ENCODE measurements around the gene SNX8.
A peak's percentile ranks its signal among the peaks of the same experiment; 100 is the strongest.
"Not testable (repeated sequence)": the region's sequence is repeated elsewhere in the genome, so short reads cannot be mapped to it uniquely, and the experiment has no call there.

Gene SNX8, protein sequence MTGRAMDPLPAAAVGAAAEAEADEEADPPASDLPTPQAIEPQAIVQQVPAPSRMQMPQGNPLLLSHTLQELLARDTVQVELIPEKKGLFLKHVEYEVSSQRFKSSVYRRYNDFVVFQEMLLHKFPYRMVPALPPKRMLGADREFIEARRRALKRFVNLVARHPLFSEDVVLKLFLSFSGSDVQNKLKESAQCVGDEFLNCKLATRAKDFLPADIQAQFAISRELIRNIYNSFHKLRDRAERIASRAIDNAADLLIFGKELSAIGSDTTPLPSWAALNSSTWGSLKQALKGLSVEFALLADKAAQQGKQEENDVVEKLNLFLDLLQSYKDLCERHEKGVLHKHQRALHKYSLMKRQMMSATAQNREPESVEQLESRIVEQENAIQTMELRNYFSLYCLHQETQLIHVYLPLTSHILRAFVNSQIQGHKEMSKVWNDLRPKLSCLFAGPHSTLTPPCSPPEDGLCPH

DNA sequence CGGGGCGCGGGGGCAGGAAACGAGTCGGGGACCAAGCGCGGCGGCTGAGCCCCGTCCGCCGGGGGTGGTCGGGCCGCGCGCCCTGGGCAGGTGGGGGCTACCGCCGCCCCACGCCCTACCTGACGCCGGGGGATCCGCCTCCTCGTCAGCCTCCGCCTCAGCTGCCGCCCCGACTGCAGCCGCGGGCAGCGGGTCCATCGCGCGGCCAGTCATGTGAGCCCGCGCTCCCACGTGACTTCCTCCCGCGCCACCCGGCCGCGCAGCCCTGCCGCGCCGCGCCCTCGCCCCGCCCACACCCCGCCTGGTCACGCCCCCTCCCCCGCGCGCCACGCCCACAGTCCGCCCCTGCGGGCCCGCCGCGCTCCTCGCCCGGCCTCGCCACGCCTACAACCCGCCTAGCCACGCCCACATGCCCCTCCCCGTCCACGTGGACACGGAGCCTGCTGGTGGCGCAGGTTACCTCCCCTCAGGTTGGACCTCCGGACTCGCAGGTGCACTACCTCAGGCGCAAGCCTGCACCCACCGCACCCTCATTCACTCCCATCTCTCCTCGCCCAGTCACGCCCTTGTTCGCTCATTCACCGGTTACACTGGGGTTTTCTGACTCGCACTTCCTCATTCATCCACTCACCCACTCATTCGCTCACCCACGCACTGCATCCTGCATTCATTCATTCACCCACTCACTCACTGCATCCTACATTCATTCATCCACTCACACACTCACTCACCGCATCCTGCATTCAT lies at the start of gene SNX8:
SNX8 (minus strand) TSS at position 233 of the 747 bp plus-strand sequence; CDS start at position 213, 20 bp downstream.
- peak; percentile 79 for DNase-seq

DNA sequence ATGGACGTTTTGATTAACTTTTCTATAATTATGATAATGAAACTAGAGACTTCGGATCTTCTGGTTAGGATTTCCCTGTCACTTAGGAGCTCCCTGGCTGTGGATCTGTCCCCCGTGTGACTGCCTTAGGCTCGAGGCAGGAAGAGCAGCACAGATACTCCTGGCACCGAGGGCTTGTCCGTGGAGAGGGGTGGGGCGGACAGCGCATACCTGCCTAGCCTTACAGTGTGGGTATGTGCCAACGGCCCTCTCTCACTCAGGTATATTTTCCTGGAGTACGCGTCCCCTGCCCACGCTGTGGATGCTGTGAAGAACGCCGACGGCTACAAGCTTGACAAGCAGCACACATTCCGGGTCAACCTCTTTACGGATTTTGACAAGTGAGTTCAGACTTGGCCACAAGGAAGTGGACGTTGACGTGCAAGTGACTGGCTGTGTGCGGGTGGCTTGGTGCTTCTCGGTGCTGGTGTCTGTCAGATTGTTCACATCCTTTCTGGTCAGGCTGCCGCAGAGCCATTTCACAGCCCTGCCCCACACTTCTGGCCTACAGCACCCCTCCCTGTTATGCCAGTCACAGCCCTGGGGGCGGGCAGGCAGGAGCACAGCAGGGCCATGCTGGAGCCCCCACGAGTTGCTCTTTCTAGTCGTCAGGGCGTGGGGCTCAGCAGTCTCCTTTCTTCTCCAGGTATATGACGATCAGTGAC lies 48.3 kb upstream of the SNX8 start:
- no peak for DNase-seq

DNA sequence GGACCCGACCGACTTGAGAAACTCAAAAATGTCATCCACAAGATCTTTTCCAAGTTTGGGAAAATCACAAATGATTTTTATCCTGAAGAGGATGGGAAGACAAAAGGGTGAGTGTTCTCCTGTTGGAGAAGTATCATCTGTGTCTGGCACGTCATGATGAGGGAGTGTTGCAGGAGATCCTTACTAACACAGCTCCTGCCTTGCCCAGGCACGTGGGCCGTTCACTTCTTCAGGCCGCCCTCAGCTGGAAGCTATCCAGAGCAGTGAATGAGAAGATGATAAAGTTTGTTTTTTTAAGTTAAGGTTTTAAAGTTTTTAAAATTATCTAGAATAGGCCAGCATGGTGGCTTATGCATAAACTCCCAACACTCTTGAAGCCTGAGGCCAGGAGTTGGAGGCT lies 46.6 kb upstream of the SNX8 start:
- DNase-seq: no peak

DNA sequence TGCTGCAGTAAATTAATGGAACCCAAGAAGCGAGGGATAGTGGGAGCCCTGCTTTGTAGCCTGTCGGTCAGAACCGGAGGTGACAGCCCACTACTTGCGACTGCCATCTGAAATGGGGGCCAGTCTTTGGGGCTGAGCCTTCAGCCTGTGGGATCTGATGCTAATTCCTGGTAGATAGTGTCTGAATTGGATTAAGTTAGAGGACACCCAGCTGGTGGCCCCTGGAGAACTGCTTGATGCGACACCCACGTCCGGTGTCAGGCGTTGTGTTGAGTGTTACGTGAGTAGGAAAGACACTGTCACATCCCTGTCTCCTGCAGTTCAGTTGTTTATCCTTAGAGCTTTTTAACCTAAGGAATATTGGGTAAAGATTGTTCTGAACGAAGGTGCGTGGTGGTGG lies 45.4 kb upstream of the SNX8 start:
- DNase-seq: no peak

DNA sequence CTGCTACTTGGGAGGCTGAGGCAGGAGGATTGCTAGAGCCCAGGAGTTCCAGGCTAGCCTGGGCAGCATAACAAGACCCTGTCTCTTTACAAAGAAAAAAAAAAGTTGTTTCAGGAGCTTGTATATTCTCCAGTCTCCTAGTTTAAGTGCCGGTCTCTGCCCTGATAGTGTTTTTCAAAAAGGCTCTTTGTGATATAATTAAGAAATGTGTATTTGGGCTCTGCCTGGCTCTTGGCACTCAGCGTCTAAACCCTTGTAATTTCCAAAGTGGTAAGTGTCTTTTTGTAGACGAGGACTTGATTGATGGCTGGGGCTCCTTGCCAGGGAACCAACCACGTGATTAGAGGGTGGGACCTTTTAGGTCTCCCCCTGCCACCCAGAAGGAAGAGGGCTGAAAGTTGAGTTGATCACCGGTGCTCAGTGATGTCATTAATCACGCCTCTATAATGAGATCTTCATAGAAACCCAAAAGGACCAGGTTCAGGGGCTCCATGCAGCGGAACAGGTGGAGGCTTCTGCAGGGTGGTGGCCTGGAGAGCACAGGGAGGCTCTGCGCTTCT lies 44.8 kb upstream of the SNX8 start:
- DNase-seq: peak; percentile 84

DNA sequence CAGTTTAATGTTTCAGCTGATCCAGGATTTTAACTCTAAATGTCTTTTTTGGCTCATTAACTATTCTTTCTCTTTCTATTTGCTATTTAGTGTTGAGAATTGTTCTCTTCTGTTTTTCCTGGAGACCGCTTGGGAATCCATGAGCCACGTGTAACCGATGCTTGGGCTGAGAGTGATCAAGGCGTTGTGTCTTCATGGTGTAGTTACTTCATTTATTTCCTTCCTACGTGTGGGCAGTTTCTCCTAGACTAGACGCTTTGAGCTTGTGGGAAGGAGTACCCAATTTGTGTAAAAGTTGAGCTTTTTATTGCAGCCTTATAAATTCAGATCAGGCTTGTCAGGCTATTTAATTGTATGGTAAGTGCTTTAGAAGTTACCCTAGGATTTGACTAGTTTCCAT lies 43.3 kb upstream of the SNX8 start:
- no peak for DNase-seq

DNA sequence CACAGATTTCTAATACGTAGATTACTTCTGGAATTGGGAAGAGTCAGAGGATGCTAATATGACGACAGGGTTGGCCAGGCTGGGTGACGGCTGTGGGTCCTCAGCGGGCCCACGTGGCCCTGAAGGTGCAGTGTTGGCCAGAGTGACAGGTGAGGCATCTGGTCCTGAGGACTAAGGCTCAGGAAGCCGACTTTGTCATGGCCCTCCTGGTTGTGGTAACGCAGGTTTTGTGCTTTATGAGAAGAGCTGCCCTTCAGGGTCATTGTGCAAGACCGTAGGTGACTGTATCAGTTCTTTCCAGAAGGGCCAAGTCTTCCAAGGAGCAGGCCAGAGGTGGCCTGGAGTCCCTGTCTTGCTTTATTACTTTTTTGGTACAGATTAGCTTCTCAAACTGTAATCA lies 42.9 kb upstream of the SNX8 start:
- DNase-seq: no peak

DNA sequence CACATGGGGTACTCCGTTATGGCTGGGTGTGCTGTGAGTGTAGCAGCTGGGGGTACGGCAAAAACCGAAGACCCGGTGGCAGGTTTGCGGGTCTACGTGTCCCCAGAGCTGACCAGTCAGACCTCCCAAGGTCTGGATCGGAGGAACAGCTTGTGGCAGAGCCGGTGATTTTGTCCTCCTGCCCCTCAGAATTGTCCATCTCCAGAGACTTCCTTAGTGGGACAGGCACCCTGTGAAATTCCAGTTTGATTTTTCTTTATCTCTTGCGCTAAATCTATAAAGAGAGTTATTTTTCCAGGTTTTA lies 41.4 kb upstream of the SNX8 start:
- no peak for DNase-seq

DNA sequence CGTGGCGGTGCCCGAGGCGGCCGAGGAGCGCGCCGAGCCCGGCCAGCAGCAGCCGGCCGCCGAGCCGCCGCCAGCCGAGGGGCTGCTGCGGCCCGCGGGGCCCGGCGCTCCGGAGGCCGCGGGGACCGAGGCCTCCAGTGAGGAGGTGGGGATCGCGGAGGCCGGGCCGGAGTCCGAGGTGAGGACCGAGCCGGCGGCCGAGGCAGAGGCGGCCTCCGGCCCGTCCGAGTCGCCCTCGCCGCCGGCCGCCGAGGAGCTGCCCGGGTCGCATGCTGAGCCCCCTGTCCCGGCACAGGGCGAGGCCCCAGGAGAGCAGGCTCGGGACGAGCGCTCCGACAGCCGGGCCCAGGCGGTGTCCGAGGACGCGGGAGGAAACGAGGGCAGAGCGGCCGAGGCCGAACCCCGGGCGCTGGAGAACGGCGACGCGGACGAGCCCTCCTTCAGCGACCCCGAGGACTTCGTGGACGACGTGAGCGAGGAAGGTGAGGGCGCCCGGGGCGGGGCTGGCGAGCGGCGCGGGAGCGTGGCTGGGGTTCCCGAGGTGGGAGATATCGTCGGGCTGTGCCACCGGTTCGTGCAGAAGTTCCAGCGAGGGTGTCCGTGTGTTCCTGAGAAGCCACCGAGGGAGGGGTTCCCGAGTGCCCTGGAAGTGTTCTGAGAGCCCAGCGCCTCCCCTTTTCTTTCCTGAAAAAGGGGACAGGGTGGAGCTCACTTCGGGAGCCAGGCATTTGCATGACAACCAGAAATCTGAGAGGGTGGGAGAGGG lies 40.9 kb upstream of the SNX8 start:
- no peak for DNase-seq

DNA sequence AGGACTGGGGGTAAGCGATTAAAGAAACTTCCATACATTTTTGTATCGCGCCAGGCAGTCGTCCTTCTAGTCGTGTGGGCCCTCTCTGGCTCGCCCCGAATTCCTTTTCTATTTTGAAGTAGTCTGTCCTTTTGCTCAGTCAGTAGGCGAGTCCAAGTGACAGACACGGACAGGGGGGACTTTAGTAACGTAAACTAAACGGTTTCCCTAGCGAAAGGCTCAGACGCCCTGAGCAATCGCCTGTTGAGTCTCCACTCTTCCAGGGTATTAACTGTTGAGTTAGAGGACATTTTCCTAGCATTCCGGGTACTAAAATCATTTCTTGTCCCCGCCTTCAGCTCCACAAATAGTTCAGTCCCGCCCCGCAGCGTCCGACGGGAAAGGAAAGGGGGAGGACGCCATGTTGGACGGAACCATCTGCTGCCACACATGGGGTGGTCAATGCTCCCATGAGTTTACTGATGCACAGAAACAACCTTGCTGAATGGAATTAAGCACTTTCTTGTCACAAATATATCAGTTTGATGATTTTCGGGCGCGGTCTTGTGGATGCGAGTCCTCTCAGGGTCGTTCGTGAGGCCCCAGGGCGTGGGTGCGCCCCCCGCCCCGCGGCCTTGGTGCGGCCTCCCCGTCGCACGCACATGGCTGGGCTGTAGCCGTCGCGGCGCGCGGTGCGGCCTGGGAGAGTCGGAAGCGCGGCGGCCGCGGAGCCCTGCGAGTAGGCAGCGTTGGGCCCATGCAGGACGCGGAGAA lies 40.1 kb upstream of the SNX8 start, which contains the start of gene EIF3B:
EIF3B (plus strand) TSS at position 642 of the 753 bp plus-strand sequence; CDS start at position 737, 95 bp downstream.
- peak; percentile 97 for DNase-seq

DNA sequence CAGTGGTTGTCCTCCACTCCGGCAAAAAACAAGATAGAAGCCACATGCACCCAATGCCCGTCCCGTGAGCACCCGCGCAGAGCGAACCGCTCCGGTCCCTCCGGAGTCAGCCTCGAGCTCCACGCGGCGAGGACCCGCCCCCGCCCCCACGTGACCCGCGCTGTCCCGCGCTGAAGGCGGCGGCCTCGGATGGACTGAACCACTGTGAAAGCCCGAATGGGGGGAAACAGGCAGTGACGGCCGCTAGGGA lies 39.6 kb upstream of the SNX8 start:
- DNase-seq: no peak

DNA sequence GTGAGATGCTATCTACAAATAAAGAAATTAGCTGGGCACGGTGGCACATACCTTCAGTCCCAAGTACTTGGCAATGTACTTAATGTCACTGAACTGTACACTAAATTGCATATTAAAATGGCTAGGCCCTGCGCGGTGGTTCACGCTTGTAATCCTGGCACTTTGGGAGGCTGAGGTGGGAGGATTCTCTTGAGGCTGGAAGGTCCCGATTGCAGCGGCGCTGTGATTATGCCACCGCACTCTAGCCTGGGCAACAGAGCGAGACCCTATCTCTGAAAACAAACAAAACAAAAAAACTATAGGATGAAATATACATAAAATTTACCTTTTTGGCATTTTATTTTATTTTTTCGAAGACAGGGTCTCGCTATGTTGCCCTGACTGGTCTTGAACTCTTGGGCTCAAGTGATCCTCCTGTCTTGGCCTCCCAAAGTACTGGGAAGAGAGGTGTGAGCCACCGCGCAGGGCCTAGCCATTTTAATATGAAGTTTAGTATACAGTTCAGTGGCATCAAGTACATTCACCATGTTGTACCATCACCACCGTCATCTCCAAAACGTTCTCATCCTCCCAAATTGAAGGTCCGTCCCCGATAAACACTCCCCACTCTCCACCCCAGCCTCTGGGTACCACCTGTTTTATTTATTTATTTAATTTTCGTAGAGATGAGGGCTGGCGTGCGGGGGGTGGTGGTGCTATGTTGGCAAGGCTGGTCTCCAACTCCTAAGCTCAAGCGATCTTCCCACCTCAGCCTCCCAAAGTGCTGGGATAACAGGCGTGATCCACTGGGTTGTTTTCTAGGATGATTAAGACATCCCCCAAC lies 39.1 kb upstream of the SNX8 start:
- no peak for DNase-seq

DNA sequence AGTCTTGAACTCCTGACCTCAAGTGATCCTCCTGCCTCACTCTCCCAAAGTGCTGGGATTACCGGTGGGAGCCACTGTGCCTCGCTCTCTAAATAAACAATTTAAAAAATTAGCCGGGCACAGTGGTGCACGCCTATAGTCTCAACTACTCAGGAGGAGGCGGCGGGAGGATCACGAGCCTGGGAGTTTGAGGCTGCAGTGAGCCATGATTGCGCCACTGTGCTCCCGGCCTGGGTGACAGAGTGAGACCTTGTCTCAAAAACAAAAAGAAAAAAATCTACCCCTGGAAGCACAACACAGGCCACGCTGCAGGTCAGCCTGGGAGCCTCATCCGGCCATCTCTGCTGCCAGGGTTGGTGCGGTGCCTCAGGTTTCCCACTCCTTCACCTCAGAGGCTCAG lies 36.6 kb upstream of the SNX8 start:
- DNase-seq: no peak

DNA sequence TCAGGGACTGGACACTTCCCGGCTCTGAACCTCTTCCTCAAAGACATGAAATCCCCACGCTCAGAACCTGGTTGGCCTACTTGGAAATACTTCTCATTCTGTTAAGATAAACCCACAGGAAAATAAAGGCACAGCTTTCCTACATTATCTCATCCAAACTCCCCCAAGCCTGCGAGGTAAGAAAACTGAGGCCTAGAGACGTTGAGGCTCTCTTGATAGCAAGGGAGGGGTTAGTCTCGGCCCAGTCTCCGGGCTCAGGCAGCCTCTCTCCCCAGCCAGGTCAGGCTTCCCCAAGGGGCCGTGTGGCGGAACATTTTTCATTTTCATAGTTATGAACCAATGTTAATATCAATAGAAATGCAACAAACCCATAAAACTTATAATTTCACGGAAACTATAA lies 35.8 kb upstream of the SNX8 start:
- no peak for DNase-seq

DNA sequence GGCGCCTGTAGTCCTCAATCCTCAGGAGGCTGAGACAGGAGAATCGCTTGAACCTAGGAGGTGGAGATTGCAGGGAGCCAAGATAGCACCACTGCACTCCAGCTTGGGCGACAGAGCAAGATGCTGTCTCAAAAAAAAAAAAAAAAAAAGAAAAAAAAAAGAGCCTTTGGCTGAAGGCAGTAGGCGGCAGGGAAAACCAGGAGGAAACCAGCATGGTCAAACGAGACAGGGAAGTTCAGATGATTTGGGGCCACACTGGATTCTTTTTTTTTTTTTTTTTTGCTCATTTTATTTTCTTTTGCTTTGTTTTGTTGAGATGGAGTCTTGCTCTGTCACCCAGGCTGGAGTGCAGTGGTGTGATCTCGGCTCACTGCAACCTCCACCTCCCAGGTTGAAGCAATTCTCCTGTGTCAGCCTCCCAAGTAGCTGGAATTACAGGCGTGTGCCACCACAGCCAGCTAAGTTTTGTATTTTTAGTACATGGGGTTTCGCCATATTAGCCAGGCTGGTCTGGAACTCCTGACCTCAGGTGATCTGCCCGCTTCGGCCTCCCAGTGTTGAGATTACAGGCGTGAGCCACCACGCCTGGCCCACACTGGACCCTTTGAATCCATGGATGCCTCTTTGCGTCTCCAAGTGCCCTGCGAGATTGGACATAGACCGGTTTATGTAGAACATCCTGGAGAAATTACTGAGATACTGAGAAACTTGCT lies 33.3 kb upstream of the SNX8 start:
- not testable (repeated sequence) for DNase-seq

DNA sequence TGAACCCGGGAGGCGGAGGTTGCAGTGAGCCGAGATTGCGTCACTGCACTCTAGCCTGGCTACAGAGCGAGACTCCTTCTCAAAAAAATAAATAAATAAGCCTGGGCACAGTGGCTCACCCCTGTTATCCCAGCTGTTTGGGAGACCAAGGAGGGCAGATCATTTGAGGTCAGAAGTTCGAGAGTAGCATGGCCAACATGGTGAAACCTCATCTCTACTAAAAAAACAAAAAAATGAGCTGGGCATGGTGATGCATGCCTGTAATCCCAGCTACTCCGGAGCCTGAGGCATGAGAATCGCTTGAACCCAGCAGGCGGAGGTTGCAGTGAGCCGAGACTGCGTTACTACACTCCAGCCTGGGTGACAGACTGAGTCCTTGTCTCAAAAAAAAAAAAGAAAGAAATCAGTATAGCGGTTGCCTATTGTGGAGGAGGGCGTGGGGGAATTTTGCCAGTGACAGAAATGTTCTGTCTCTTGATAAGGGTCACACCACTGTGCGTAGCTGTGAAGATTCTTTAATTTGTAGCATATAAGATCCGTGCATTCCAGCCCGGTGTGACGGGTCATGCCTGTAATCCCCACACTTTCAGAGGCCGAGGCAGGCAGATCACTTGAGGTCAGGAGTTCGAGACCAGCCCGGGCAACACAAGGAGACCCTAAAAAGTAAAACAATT lies 22.5 kb upstream of the SNX8 start:
- DNase-seq: no peak

DNA sequence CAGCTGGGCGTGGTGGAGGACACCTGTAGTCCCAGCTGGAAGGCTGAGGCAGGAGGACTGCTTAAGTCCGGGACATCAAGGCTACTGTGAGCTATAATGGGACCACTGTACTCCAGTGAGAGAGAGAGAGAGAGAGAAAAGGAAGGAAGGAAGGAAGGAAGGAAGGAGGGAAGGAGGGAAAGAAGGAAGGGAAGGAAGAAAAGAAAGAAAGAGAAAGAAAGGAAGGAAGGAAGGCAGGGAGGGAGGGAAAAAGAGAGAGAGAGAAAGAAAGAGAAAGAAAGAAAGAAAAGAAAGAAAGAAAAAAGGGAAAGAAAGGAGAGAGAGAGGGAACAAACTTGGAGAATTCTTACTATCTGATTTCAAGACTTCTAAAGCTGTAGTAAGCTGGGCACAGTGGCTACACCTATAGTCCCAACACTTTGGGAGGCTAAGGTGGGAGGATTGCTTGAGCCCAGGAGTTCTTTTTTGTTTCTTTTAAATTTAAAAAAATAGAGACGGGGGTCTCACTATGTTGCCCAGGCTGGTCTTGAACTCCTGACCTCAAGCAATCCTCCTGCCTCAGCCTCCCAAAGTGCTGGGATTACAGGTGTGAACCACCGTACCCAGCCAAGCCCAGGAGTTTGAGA lies 18.5 kb upstream of the SNX8 start:
- DNase-seq: not testable (repeated sequence)

DNA sequence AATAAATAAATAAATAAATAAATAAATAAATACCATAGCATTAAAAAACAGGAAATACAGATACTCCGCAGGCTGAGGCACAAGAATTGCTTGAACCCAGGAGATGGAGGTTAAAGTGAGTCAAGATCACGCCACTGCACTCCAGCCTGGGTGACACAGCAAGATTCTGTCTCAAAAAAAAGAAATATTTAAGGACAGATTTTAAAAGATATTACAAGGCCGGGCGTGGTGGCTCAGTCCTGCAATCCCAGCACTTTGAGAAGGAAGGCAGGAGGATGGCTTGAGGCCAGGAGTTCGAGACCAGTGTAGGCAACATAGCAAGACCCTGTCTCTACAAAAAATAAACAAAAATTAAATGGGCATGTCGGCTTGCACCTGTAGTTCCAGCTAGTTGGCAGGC lies 17.5 kb upstream of the SNX8 start:
- DNase-seq: no peak

DNA sequence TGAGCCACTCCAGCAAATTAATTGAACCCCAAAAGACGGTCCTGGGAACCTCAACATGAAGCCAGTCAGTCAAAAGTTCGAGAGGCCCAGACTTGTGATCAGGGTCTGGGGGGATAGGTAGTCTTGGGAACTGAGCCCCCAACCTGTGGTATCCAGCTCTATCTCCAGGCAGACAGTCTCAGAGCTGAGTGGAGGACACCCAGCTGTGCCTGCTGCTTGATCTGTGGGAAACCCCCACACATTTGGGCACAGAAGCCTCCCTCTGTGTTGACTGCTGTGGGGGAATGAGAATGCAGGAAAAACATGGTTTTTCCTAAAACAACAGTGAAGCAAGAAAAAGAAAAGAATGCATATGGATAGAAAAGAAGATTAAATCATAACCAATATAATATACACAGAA lies 16.3 kb upstream of the SNX8 start:
- DNase-seq: no peak
